Measurements from ENCODE around the gene PDRG1.

Gene PDRG1

DNA sequence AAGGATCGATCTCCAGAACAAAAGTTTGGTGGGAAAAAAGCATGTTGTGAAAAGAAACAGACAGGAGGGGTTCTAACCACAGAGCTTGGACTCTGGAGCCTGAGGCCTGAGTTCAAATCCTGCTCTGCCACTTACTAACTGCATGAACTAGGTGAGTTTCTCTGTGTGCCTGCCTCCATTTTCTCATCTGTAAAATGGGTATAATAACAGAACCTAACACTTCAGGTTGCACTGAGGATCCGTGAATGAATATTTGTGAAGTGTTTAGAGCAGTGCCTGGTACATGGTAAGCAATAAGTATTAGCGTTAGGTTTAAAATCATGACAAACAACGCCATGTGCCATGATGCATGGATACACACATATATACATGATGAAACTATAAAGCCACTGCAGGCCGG is 44.8 kb downstream of the PDRG1 start:
- no peak for DNase-seq (ENCODE audit: low read depth in 2 of 2)

DNA sequence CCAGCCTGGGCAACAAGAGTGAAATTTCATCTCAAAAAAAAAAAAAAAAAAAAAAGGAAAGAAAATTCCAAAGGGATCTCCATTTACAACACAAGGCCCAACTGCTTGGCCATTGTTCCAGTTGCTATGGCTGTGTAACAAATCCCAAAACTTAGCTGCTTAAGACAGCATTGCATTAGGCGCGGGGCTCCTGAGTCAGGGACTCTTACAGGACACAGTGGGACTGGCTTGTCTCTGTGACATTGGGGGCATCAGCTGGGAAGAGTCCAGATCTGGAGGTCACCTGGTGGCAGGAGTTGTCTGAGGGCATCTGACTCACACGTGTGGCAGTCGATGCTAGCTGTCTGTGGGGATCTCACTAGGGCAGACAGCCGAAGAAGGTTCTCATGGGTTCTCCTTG is 45.8 kb downstream of the PDRG1 start:
- DNase-seq (ENCODE audit: low read depth in 2 of 2), result no peak

DNA sequence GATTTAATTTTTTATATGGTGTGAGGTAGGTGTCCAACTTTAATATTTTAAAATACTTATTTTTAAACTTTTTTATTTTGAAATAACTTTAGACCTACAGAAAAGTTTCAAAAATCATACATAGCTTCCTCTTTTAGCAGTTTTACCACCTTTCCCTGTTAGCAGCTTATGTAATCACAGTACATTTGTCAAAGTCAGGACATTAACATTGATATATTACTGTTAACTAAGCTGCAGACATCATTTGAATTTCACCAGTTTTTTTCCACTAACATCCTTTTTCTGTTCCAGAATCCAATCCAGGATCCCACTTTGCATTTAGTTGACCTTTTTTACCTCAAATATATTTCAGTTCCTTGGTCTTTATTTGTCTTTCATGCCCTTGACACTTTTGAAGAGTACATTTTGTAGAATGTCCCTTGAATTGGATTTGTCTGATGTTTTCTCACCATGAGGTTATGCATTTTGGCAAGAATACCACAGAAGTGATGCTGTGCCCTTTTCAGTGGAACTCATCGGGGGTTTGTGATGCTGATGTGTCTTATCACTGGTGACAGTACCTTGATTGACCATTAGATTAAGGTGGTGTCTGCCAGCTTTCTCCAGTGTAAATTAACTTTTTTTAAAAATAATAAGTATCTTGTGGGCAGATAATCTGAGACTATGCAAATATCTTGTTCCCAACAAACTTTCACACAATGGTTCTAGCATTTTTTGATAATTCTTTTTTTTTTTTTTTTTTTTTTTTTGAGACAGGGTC is 48.0 kb downstream of the PDRG1 start:
- no peak for DNase-seq (ENCODE audit: low read depth in 2 of 2)

DNA sequence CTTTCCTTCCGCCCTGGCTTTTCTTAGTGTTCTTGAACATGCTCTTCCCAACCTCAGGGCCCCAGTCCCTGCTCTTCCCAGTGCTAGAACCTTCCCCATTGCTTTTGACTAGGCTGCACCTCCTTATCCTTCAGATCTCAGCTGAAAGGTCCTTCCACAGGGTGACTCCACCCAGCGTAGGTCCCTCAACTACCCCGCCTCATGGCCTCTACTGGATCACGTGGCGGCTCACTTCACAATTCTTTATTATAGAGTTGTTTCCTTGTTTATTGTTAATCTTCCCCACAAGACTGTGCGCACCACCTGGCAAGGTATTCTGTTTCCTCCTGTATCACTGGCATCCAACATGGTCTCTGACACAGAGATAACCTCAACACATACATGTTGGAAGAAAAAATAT is 50.2 kb downstream of the PDRG1 start:
- DNase-seq (ENCODE audit: low read depth in 2 of 2), result no peak

DNA sequence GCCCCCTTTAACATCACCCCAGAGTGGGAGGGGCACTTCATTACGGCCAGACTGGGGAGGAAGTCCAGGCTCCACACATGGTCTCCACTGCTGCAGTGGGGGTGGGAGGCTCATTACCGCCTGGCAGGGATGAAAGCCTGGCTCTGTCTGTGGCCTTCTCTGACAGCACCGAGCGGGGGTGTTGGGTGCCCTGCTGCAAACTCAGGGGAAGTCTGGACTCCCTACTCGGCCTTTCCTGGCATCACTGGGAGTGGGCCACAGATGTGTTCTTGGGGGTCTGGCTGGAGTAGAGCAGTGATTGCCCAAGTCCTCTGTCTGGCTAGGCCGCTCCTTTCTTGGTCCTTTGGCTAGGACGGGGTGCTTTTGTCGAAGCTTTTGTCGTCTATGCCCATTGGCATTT is 54.3 kb downstream of the PDRG1 start:
- DNase-seq (ENCODE audit: low read depth in 2 of 2), result no peak

DNA sequence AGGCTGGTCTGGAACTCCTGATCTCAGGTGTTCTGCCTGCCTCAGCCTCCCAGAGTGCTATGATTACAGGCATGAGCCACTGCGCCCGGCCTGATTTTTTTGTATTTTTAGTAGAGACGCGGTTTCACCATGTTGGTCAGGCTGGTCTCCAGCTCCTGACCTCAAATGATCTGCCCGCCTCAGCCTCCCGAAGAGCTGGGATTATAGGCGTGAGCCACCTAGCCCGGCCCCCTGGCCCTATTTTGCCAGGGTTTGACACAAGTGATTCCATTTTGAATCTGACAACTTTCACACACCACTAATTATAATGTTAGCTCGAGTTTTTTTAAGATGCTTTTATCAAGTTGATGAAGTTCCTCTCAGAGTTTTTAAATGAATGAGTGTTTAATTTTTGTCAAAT is 55.8 kb downstream of the PDRG1 start:
- DNase-seq (ENCODE audit: low read depth in 2 of 2), result no peak

DNA sequence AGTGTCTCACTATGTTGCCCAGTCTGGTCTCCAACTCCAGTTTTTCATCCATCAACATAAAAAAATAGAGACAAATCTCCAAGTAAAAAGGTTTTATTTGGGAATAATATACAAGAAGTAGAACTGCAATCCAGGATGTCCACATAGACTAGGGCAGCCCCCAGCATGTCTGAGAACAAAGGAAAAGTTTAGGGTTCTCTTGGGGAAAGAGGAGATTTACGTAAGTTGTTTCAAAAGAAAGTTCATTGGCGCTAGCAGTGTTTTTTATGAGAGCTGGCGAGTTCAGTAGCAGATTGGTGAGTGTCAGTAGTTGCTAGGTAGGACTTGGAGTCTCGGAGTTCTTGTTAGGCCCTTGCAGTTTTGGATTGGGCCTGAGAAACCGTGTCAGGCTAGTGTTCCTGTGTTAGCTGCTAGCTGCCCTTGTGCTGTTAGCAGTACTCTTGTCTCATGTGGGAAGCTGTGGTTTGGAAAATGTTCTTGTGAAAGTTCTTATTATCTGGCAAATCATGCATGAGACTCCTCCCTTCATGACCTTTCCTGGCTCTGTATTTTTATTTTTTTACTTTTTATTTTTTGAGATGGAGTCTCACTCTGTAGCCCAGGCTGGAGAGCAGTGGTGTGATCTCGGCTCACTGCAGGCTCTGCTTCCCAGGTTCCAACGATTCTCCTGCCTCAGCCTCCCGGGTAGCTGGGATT is 56.7 kb downstream of the PDRG1 start:
- DNase-seq (ENCODE audit: low read depth in 2 of 2), result no peak

Measured in stimulated activated CD4-positive, alpha-beta T cell treated with anti-CD3 and anti-CD28 coated beads, Interleukin-1b, Interleukin-23, amount 100 ng/mL, for 1 hour (primary cell).